ENCODE measurements around the gene CITED1. TPM values are rescaled to one million over a fixed set of nuclear protein-coding genes. Genes with fewer than 3 reads are reported as not detected.

Gene CITED1
- total RNA-seq, 1 experiment from 2014 or later: 1.8 TPM

DNA sequence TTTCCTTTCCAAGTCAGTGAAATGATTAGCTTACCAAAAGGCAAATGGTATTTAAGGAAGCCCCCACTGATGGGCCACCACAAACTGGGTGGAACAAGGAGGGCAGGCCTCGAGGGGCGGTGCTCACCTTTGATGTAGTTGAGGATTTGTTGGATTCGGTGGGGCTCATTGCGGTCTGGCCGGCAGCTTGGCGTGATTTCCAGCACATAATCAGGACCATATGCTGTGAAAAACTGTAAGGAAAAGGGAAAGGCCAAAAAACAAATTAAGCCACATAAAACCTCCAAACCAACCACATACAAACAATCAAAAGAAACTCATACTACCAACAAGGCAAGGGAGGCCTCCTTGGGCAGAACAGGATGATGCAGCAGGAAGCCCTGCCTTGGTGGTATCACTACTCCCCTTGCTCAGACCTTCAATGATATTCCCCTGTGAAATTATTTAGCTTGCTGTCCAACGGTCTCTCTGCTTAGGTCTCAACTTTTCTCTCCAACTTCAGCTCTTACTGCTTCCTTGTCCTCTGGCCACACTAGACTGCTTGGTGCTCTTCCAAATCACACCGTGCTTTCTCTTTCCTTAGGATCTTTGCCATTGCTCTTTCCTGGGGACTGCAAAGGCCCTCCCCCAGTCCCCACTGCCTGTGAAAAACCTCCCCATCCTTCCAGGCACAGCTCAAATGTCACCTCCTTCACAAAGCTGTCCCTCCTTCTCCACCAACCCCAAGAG, 46.1 kb upstream of the CITED1 start:
- no TSS peak for BruUV-seq (replicated peaks)

DNA sequence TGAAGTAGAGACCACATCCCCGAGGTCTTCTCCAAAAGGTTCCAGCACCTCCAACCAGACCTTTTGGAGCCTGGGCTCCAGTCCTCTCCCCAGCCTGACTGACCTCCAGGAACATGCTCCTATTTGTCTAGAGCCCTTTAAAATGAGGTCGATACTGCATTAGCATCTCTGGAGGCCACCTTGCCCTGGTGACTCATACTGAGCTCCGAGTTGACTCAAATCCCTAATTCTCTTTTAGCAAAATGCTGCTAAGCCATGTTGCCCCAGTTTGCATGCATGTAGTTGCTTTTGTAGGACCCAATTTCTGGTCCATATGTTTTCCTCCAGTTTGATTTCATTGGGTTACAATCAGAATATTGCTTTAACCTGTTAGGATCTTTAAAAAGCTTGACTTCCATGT, 43.5 kb upstream of the CITED1 start:
- Histone ChIP-seq H3K79me2 (ENCODE audit: low read length) (no peaks in the 10 kb centered on the region), H3F3A (ENCODE audit: low read length, unreplicated experiment) (no peaks in the 10 kb centered on the region), H4K20me1 (ENCODE audit: low read length) (no peaks in the 10 kb centered on the region), H3K27me3 (ENCODE audit: low read length) (no peaks in the 10 kb centered on the region), H3K9ac (ENCODE audit: low read length) (no peak overlapping the region), H3K9me3 (ENCODE audit: low read length) (no peaks in the 10 kb centered on the region), H3K36me3 (ENCODE audit: low read depth, low read length) (no peaks in the 10 kb centered on the region; the same call in 1 of the 2 replicates), H3K9me2 (replicated peaks; ENCODE audit: low read length) (no peaks in the 10 kb centered on the region), H3K4me1 (ENCODE audit: insufficient read depth, low read length) (no peaks in the 10 kb centered on the region), H3K4me3 (ENCODE audit: low read length) (no peak overlapping the region), H3K27ac (ENCODE audit: low read length) (no peak overlapping the region), H3K4me2 (ENCODE audit: low read length) (no peak overlapping the region), H2AFZ (ENCODE audit: low read length) (no peak overlapping the region)
- TF ChIP-seq EZH2phosphoT487 (IDR thresholded peaks at IDR 0.05; ENCODE audit: borderline replicate concordance, low read length): no peak
- TF ChIP-seq EZH2 (IDR thresholded peaks at IDR 0.05; ENCODE audit: low read length, unreplicated experiment): no peak
- TF ChIP-seq, protein P1, sequence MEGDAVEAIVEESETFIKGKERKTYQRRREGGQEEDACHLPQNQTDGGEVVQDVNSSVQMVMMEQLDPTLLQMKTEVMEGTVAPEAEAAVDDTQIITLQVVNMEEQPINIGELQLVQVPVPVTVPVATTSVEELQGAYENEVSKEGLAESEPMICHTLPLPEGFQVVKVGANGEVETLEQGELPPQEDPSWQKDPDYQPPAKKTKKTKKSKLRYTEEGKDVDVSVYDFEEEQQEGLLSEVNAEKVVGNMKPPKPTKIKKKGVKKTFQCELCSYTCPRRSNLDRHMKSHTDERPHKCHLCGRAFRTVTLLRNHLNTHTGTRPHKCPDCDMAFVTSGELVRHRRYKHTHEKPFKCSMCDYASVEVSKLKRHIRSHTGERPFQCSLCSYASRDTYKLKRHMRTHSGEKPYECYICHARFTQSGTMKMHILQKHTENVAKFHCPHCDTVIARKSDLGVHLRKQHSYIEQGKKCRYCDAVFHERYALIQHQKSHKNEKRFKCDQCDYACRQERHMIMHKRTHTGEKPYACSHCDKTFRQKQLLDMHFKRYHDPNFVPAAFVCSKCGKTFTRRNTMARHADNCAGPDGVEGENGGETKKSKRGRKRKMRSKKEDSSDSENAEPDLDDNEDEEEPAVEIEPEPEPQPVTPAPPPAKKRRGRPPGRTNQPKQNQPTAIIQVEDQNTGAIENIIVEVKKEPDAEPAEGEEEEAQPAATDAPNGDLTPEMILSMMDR (conservative IDR thresholded peaks at IDR 0.05; ENCODE audit: low read depth, low read length): no peak
- DNase-seq (no peak), ATAC-seq (no peak)
- ChIA-PET CTCF (no interaction called here), POLR2A (ENCODE audit: unreplicated experiment) (no interaction called here)
- no TSS peak for BruUV-seq (replicated peaks)
- intact Hi-C loops (cut with micrococcal nuclease): no loop called here

More for the DNA sequence above, 46.1 kb upstream of the CITED1 start:
- Histone ChIP-seq H2AFZ (ENCODE audit: low read length) (no peak overlapping the region), H3K79me2 (ENCODE audit: low read length) (no peaks in the 10 kb centered on the region), H3K4me1 (ENCODE audit: insufficient read depth, low read length) (no peaks in the 10 kb centered on the region), H3K36me3 (ENCODE audit: low read depth, low read length) (no peaks in the 10 kb centered on the region; the same call in 1 of the 2 replicates), H3K9ac (ENCODE audit: low read length) (no peak overlapping the region), H3K4me3 (ENCODE audit: low read length) (no peak overlapping the region), H3K27ac (ENCODE audit: low read length) (no peak overlapping the region), H3K9me2 (replicated peaks; ENCODE audit: low read length) (no peaks in the 10 kb centered on the region), H4K20me1 (ENCODE audit: low read length) (no peaks in the 10 kb centered on the region), H3F3A (ENCODE audit: low read length, unreplicated experiment) (no peaks in the 10 kb centered on the region), H3K9me3 (ENCODE audit: low read length) (no peaks in the 10 kb centered on the region), H3K27me3 (ENCODE audit: low read length) (no peaks in the 10 kb centered on the region), H3K4me2 (ENCODE audit: low read length) (no peak overlapping the region)
- POLR2A ChIA-PET (ENCODE audit: unreplicated experiment): no interaction called here
- CTCF ChIA-PET: no interaction called here
- DNase-seq (no peak), ATAC-seq (no peak)
- intact Hi-C loops (cut with micrococcal nuclease): no loop called here
- TF ChIP-seq EZH2 (IDR thresholded peaks at IDR 0.05; ENCODE audit: low read length, unreplicated experiment): no peak
- TF ChIP-seq, protein P1 (conservative IDR thresholded peaks at IDR 0.05; ENCODE audit: low read depth, low read length): no peak
- TF ChIP-seq EZH2phosphoT487 (IDR thresholded peaks at IDR 0.05; ENCODE audit: borderline replicate concordance, low read length): no peak

DNA sequence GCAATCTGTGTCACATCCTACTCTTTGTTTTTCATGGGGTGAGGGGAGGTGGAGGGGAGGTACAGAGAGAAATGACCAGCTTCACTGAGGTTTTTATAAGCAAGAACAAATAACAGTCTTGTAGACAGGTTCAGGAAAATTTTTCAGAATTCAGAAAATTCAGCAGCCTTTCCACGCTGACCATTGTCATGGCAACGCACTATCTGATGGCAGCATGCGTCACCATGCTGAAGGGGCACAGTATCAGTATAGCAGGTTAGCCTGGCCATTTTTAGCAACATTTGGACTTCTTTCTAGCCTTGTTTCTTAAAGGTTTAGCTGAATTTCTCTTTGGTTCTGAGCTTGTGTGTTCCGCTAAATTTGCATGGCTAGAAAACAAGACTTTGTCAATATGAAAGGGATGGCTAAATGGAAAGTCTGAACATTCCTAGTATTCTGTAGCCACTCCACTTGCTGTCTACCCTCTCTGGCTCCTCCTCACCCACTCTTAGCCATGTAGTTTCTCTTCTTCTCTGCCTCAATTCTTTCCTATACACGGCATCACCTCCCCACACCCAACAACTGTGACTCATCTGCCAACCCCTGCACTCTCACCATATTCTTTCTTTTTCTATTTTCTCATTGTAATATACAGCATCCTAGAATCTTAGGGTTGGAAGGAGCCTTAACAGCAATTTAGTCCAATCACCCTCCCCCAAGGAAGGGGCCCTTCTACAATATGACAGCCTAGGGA, 42.7 kb upstream of the CITED1 start:
- no peaks in the 10 kb centered on the region for H3K9me2 ChIP-seq (replicated peaks; ENCODE audit: low read length)
- H3K27me3 ChIP-seq (ENCODE audit: low read length): no peaks in the 10 kb centered on the region
- DNase-seq: no peak
- H3K79me2 ChIP-seq (ENCODE audit: low read length): no peaks in the 10 kb centered on the region
- no peaks in the 10 kb centered on the region; the same call in 1 of the 2 replicates for H3K36me3 ChIP-seq (ENCODE audit: low read depth, low read length)
- no peak overlapping the region for H3K4me2 ChIP-seq (ENCODE audit: low read length)
- BruUV-seq (replicated peaks): no TSS peak
- ChIA-PET POLR2A (ENCODE audit: unreplicated experiment) (no interaction called here), CTCF (no interaction called here)
- no peak for ATAC-seq
- H3K4me3 ChIP-seq (ENCODE audit: low read length): no peak overlapping the region
- no peak overlapping the region for H2AFZ ChIP-seq (ENCODE audit: low read length)
- no peaks in the 10 kb centered on the region for H3K9me3 ChIP-seq (ENCODE audit: low read length)
- TF ChIP-seq EZH2phosphoT487 (IDR thresholded peaks at IDR 0.05; ENCODE audit: borderline replicate concordance, low read length): no peak
- intact Hi-C loops (cut with micrococcal nuclease): no loop called here
- no peaks in the 10 kb centered on the region for H3K4me1 ChIP-seq (ENCODE audit: insufficient read depth, low read length)
- no peak overlapping the region for H3K9ac ChIP-seq (ENCODE audit: low read length)
- H4K20me1 ChIP-seq (ENCODE audit: low read length): no peaks in the 10 kb centered on the region
- no peak overlapping the region for H3K27ac ChIP-seq (ENCODE audit: low read length)
- H3F3A ChIP-seq (ENCODE audit: low read length, unreplicated experiment): no peaks in the 10 kb centered on the region

Measured in PC-3 (cell line).